T-helper 2 cell (primary cell): ENCODE data around the gene PTCHD4.

Experiments used
- DNase-seq, 5 experiments: peaks; one replicate each; pipeline versions ENCODE4 v3.0.0 to v3.0.0-alpha.2; 2012 to 2022

PTCHD4 gene

DNA sequence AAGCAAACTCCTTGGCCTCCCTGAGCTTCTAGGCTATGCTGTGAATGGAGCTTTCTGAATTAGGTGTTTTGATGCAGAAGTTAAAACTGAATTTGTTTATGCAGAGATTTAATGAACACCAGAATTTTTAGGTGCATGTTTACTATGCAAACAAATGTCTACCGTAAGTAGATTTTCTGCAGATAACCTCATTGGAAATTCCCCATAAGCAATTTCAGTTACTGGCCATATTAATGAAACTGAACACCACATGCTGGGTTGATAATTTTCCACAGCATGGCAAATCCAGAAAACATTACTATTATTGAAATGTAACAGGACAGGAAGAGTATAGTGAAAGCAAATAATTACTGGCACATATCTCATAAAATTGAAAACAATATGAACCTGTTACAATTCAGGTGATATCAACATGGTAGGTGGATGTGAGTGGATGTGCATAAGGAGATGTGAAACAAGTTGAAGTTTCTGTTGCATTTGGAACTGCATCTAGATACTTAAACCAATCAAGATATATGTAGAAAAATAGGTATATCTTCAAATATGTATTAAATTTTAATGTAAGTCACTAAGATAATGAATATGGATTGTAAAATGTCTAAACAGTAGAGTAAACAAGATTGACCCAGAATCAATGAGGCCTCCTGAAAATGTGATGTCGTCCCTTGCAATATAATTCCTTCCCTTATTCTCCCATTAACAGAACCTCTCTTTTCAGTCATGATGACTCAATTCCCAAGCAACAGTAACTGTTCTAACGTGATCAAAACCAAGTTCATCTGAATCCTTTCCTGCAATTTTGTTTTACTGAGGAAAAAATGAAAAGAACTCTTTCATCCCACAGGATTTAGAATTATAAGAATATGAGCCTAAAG lies 11.0 kb downstream of the PTCHD4 start:
- no peak for DNase-seq

DNA sequence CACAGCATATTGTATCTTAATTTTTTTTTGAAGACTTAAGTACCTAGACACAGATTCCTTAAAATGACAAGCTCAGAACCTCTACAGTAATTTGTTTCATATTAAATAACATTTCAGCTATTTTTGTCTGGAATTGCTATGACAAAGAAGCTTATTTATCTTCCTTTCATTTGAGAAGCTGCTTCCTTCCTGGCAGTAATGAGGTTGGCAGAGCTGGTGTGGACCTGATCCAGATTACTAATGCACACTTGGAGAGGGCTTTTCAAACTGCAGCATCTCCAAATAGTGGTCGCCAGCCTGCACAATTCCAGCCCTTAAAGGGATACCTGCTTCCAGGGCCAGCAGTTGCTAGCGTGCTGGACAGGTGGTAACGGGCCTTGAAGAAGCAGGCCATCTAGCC lies 12.1 kb downstream of the PTCHD4 start:
- no peak for DNase-seq

DNA sequence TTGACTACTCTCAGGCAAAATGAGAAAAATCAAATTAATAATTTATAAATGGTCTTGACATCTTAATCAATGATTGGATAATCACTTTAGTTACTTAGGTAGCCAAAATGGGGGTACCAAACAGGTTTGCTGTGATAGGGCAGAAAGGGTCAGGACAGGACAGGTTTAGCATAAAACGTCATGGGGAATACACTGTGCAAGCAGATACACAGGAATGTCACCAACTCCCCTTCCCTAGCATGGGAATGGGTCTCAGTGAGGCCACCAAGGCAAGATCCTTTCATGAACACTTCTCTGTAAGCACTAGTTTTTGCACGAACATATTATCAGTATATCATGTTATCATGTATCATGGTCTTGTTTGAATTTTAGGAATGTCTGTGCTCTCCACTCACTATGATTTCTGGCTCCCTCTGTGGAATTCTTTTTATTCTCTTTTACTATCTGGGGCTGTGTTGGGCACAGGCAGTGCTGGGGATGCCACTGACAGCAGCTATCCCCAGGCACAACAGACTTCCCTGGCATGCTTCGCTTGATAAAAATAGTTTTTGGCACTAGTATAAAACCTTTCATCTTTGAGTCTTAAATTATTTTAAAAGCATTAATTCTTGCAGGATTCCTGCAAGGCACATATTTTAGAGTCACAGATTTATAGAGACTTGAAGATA lies 18.3 kb downstream of the PTCHD4 start:
- no peak for DNase-seq

DNA sequence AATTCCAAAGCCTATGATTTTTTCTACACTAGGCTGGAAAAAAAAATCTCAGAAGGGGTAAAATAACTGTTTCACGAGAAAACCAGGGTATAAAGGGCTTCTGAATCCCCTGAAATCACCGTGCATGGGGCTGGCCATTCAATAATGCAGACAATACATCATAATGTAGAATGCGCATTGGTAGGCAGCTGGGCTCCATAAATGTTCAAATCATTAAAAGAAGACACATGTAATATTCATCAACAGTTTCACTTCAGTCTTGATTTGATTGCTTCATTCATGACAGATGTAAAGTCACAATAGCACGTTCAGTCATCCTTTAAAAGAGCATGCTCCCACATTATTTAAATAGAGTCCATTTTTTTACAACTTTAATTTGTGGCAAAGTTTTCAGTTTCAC lies 20.5 kb downstream of the PTCHD4 start:
- DNase-seq = no peak

DNA sequence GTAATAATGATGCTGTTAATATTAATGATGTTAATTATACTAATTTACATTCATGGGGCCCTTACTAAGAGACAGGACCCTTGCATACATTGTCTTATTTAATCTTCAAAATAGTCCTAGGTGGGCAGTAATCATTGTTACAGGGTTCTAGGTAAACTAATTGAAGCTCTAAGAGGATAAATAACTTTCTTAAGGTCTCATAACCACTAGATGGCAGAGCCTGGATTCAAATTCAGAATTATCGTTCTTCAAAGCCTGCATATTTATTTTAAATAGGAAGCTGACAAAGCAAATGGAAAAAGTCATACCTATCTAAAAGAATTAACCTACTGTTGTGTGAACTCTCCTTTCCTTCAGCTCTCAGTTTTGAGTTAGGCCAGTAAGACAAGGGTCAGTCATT lies 23.5 kb downstream of the PTCHD4 start:
- DNase-seq = no peak

DNA sequence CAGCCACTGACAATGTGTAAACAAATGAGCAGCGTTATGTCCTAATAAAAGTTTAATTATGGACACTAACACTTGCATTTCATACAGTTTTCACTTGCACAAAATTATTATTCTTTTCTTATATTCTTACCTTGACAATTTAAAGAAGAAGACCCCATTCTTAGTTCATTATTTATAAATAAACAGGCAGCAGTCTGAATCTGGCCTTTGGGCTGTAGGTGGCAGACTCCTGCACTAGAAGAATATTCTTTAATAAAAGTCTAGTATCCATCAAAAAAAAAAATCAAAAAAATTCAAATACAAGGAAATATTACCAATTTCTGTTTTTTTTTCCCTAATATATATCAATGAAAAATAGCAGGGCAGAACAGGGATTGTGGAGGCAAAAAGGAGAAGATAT lies 24.8 kb downstream of the PTCHD4 start:
- no peak for DNase-seq

DNA sequence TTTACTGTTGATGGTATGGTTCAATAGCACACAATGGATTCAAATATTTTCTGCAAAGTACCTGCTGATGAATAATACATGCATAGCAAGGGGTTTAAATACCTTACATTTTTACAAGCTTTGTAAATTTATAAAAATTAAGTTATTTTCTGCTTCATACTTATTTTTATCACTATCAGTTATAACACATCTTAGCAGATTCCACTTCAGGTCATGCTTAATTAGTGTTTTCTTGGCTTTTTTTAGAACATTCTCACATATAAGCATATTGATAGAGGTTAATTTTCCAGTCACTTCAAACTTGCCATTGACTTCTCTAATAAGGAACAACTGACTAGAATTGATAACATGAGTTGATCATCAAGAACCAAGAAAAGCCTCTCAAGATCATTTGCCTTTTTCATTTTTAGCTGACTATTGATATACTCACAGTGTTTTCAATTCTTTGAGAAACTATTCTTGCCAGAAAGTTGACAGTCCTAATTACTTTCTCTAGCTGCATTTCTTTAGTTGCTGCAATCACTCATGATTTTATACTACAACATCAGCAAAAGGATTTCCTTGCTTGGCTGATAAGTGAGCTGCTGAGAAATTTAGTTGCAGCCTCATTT lies 25.8 kb downstream of the PTCHD4 start:
- no peak for DNase-seq

DNA sequence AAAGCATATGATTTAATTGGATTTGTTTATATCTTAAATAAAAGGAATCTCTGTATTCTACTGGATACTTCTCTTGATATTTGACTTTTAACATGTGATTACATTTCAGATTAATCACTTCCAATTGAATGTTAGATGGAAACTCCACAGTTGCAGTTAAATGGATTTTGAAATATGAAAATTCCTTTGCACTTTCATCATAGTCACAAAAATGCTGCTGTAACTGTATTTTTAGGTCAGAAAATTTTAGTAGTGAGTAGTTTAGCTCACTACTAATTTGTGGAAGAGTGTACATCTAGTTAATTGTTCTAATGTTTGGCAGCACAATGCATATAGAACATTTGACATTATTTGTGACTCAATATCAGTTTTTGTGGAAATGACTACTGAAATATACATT lies 26.8 kb downstream of the PTCHD4 start:
- no peak for DNase-seq

DNA sequence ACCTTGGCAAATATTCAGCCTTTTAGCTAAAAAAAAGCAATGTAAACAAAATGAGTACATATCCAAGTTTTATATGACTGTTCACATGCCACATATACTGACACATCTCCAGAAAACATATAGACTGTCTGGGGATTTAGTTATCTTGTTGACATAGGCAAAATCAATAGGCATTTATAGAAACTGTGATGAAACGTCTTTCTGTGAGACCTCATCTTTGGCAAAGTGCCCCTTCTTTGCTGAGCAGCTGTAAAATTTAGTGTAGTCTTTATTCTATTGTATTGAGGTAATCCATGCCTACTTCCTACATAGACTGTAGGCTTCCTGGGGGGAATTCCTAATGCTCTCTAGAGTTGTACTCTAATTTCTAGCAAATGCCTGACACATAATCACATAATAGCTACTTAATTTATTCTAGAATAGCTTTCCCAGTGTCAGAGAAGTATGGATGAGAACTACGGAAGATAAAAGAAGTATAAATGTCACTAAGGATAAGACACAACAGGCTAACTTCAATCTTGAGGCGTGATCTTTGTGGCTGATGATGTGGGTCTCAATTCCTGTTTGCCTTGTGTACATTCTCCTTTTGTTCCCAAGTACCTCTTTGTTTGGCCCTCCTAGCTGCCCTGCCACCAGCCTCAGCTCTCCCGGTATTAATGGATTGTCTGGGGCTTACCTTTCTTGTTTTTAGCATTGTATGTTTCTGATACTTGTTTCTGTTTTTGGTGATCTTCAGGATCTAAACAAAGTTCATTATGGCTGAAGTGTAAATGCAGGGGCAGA lies 30.6 kb downstream of the PTCHD4 start:
- DNase-seq = no peak

DNA sequence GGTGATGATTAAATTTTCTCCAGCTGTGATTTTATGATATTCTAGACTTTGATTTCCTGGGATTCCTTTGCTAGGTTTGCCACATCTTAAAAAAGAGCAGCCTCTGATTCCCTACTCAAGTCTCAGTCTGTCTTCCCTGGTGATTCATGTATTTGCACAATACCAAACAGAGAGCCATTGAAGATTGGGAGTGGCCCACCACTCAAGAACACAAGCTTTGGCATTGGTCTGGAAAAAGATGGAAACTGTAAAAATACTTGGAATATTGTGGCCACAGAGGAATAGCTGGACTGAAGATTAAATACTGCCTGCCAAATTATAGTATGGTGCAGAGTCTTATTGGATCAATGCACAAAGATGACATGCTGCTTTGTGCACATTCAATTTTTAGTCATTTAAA lies 32.9 kb downstream of the PTCHD4 start:
- no peak for DNase-seq

DNA sequence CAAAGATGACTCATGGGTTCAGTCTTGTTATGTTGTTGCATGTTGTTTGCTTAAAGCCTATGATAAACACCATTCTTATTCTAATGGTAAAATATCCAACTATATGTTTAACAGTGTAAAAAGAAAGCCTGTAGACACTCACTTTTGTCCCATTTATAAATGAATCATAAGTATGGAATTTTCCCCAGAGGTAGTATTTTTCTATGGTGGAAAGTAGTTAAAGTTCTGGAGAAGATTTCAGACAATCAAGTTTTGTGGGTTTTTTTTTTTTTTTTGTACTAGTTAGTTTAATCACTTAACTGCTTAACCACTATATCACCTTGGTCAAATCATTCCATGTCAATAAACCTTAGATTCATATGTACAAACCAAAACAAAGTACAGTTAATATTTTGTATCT lies 35.8 kb downstream of the PTCHD4 start:
- DNase-seq = no peak

DNA sequence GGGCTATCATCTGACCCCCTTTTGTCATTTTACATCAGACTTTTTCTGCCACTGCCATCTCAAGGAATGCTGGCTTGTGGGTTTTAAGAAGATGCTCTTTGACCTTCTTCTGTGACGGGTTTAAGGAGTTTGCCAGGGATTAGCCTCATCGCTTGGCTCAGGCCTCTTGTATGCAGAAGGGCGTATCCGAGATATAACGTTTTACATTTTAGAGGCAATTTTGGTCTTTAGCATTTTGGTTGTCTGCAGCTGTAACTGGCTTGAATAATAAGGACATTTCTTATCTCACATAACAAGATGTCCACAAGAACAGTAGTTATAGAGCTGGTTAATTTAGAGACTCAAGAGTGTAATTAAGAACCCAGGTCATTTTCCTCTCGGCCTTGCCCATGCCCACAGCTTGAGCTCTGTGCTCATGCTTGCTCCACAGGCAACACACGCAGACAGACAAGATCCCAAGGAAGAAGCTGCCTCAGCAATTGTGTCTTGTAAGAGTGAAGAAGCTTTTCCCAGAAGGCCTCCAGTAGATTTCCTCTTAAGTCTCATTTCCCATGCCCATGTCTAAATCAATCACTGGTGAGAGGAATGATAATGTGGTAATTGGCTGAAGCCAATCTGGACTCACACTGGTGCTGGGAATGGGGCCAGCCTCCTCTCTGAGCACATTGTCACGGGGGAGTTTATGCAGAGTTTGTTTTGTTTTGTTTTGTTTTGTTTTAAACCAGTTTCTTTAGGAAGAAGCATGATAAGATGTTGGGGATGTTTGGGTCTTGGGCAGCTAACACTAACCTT lies 36.8 kb downstream of the PTCHD4 start:
- no peak for DNase-seq

DNA sequence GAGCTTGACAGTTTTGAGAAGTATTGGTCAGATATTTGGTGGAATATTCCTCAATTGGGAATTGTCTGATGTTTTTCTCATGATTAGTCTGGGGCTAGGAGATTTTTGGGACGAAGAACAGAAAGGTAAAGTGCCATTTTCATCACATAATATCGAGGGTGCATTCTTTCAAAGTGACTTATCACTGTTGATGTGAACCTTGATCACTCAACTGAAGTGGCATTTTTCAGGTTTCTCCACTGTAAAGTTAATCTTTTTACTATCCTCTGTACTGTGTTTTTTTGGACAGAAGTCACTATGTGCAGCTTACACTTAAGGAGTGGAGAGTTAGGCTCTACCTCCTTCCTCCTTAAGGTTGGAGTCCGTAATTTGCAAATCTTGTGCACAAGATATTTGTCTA lies 39.2 kb downstream of the PTCHD4 start:
- DNase-seq = no peak

DNA sequence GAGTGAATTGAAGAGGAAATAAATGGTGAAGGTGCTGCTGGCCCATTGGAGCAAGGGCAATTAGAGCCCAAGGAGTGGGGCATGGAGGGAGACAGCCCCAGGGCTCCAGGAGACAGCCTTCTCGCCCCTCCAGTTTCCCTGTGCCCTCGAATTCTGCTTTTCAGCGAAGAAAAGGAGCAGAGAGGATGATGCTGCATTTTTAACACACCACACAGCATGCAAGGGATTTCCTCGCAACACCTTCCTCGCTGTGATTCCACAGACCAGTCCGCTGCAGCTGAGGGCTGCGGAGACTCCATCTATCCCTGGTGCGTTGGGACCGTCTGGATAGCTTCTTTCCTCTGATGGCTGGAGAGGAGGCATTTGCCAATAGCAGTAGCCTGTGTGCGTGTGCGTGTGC lies 41.7 kb downstream of the PTCHD4 start:
- no peak for DNase-seq

DNA sequence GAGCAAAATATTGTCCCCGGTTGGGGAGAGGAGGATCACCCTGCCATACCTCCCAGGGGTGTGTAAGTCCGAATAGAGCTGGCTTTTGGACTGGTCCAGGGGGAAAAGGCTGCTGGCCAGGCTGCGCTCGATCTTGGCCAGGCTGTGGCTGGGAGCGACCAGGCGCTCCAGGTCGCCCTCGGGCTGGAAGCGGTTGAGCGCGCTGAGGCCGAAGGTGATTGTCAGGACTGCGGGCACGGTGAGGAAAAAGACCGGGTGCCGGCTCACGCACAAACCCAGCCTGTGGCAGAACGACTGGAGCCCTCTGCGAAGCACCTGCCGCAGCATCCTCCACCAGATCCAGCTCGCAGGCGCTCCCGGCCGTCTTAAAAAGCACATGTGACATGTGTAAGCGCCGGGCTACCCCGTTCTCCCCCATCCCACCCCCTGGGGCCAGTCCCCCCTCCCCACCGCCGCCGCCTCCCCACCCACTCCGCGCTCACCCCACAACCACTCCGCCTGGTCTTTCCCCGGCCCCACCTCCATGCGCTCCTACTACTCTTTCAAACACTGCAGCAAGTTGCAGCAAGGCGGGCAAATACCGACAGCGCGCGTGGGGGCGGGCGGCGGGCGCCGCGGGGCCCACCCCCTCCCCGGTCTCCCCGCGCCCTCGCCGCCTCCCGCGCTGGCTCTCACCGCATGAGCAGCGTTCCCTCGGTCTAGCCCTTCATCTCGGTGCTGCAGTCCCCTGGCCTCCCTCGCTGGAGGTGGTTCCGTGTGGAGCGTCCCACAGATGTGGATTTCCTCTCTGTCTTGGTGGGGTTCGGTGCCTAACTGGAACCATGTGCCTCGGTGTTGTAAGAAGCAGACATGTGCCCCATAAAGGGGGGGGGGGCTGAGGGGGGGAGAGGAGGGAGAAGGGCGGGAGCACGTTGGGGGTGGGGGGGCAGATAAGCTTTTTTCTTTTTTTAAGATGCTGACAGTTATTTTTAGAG lies 42.4 kb downstream of the PTCHD4 start:
- DNase-seq = no peak

DNA sequence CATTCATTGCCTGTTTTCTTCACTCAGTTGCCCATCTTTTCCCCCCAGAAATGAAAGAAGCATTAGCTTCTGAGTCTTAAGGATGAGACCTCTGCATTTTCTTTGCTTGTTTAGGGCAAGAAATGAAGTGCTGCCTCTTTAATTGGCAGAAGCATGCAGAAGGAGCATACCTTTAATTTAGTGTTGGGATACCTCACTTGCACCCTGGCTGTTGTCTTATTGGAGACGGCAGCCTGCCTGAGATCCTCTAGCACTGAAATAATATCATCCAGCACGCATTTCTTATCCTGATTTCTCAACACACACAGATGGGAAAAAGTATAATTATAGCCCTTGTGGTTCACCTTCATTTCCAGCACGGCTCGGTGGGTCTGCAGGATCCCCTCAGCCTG lies 43.1 kb downstream of the PTCHD4 start:
- no peak for DNase-seq

DNA sequence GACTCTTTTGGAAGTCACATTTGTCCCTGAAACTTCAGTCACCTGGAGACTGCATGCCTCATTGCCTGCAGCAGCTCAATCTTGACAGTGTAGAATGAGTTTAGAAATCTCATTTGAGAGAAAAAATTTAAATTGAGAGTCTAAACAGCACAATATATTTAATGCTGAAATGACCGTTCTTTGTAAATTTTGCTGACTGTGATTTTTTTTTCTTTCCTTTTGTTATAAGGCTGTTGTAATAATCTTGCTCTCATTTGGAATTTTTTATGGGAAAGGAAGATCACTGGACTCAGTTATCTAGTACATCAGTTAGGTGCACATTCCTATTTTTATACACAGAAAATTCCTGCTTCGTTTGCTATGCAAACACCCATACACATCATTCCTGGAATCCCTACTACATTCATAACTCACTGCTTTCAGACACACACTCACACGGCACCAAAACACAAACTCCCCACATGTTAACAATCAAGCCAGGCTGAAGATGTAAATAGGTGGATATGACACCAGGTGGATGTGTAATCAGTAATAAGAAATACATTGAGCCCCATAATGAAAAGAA lies 43.8 kb downstream of the PTCHD4 start:
- DNase-seq = no peak

DNA sequence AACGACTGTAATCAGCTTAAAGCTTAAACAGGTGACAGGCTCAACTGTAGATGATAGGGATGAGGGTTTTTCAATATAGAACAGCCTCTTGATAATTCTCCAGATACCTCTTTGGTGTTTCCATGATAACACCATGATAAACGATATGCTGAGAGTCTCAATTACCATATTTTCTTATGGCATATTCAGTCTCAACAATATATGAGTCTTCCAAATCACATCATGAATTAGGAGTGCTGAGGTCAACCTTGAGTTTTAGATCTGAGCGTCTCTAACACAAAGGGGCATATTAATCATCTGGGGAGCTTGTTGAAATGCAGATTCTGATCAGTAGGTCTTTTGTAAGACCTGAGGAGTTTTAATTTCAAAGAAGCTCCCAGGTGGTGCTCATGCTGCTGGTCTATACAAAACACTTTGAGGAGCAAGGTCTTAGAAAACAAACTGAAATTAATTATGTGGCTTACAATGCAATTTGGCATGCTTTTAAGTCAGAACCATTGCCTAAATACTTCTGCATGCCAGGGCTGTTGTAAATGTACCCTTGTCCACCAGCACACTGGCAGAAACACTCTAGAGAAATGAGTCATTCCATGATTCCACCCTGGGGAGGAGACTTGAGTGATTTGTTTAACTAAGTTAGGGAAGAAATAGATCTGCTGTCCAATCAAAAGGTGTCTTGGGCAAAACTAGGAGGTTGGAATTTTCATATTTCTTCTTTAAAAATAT lies 49.6 kb downstream of the PTCHD4 start:
- no peak for DNase-seq
